Measurements from ENCODE around the gene KLF6. TPM values are rescaled to one million over a fixed set of nuclear protein-coding genes. Genes with fewer than 3 reads are reported as not detected.
A peak's percentile ranks its signal among the peaks of the same experiment; 100 is the strongest.

The KLF6 gene
- polyA plus RNA-seq, 1 donor from 2014 or later: 10.4 TPM

DNA sequence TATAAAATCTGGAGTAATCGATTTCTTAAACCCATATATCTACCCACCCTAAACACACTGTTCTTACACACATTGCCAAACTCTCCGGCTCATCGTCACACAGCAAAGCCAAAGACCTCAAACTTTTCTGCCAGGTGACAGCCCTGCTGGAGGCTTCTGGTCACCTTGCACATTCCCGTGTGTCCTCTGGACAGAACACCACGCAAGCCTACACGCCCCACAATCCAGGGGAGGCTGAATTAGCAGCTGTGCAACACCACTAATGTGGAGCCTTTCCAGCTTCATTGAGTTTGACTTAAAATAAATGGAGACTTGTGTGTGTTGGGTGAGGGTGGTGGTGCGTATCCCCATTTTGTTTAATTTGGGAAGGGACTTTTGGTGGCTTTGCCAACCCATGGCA is 38.4 kb downstream of the KLF6 start:
- no peaks in the 10 kb centered on the region for H3K79me2 ChIP-seq (replicated peaks; ENCODE audit: insufficient read depth, low read length)
- H3K27ac ChIP-seq (ENCODE audit: low read length): no peak overlapping the region
- H3F3A ChIP-seq (ENCODE audit: insufficient read depth, low read length, poor library complexity, severe bottlenecking): peaks cover 5% of the 10 kb centered on the region
- TF ChIP-seq POLR2AphosphoS5 (IDR thresholded peaks at IDR 0.05) (no peak), EZH2 (IDR thresholded peaks at IDR 0.05; ENCODE audit: borderline replicate concordance, insufficient read depth, low read length, poor library complexity, severe bottlenecking) (no peak), SMC3 (conservative IDR thresholded peaks at IDR 0.05; ENCODE audit: poor library complexity) (no peak), TAF1 (IDR thresholded peaks at IDR 0.05; ENCODE audit: low read depth) (no peak), MXI1 (conservative IDR thresholded peaks at IDR 0.05; ENCODE audit: poor library complexity, severe bottlenecking) (no peak), EP300 (conservative IDR thresholded peaks at IDR 0.05; ENCODE audit: poor library complexity, severe bottlenecking) (no peak), RAD21 (conservative IDR thresholded peaks at IDR 0.05) (no peak)
- TF ChIP-seq, protein P1, sequence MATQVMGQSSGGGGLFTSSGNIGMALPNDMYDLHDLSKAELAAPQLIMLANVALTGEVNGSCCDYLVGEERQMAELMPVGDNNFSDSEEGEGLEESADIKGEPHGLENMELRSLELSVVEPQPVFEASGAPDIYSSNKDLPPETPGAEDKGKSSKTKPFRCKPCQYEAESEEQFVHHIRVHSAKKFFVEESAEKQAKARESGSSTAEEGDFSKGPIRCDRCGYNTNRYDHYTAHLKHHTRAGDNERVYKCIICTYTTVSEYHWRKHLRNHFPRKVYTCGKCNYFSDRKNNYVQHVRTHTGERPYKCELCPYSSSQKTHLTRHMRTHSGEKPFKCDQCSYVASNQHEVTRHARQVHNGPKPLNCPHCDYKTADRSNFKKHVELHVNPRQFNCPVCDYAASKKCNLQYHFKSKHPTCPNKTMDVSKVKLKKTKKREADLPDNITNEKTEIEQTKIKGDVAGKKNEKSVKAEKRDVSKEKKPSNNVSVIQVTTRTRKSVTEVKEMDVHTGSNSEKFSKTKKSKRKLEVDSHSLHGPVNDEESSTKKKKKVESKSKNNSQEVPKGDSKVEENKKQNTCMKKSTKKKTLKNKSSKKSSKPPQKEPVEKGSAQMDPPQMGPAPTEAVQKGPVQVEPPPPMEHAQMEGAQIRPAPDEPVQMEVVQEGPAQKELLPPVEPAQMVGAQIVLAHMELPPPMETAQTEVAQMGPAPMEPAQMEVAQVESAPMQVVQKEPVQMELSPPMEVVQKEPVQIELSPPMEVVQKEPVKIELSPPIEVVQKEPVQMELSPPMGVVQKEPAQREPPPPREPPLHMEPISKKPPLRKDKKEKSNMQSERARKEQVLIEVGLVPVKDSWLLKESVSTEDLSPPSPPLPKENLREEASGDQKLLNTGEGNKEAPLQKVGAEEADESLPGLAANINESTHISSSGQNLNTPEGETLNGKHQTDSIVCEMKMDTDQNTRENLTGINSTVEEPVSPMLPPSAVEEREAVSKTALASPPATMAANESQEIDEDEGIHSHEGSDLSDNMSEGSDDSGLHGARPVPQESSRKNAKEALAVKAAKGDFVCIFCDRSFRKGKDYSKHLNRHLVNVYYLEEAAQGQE (IDR thresholded peaks at IDR 0.05; ENCODE audit: borderline replicate concordance): no peak
- TF ChIP-seq, protein P2, sequence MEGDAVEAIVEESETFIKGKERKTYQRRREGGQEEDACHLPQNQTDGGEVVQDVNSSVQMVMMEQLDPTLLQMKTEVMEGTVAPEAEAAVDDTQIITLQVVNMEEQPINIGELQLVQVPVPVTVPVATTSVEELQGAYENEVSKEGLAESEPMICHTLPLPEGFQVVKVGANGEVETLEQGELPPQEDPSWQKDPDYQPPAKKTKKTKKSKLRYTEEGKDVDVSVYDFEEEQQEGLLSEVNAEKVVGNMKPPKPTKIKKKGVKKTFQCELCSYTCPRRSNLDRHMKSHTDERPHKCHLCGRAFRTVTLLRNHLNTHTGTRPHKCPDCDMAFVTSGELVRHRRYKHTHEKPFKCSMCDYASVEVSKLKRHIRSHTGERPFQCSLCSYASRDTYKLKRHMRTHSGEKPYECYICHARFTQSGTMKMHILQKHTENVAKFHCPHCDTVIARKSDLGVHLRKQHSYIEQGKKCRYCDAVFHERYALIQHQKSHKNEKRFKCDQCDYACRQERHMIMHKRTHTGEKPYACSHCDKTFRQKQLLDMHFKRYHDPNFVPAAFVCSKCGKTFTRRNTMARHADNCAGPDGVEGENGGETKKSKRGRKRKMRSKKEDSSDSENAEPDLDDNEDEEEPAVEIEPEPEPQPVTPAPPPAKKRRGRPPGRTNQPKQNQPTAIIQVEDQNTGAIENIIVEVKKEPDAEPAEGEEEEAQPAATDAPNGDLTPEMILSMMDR (IDR thresholded peaks at IDR 0.05; ENCODE audit: poor library complexity, severe bottlenecking): no peak
- H3K36me3 ChIP-seq (ENCODE audit: insufficient read depth, low read length): no peaks in the 10 kb centered on the region
- H3K9me3 ChIP-seq (ENCODE audit: low read length): no peaks in the 10 kb centered on the region
- no peaks in the 10 kb centered on the region for H4K20me1 ChIP-seq (ENCODE audit: insufficient read depth)
- H3K9ac ChIP-seq (ENCODE audit: low read length): no peak overlapping the region
- H3K9me2 ChIP-seq (ENCODE audit: insufficient read depth, low read length): no peaks in the 10 kb centered on the region
- H3K4me3 ChIP-seq (ENCODE audit: low read length): no peak overlapping the region
- H3K4me2 ChIP-seq (ENCODE audit: low read length): no peak overlapping the region
- no peak overlapping the region for H2AFZ ChIP-seq (ENCODE audit: low read depth, low read length)
- H3K27me3 ChIP-seq (ENCODE audit: insufficient read depth, low read depth, low read length): no peaks in the 10 kb centered on the region

DNA sequence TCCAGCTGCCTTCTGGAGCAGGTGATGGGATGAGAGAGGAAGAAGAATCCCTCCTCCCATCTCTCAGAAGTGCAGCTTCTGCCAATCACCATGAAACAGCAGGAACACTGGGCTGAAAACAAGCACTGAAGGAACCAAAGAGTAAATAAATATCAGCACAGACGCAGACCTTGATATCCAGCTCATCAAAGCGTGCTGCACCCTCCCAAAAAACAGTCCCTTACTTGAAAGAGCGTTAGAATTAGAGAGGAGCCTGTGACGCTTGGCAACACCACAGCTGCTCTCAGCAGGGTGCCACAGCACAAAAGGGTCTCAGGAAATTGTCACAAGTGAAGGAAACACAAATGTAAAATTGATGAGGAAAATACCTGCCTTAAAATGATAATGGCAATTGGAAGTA is 39.5 kb downstream of the KLF6 start:
- no peak overlapping the region for H2AFZ ChIP-seq (ENCODE audit: low read depth, low read length)
- H3K36me3 ChIP-seq (ENCODE audit: insufficient read depth, low read length): no peaks in the 10 kb centered on the region
- TF ChIP-seq, protein P2 (IDR thresholded peaks at IDR 0.05; ENCODE audit: poor library complexity, severe bottlenecking): no peak
- peak; percentile 47 for TF ChIP-seq POLR2AphosphoS5 (IDR thresholded peaks at IDR 0.05)
- TF ChIP-seq EP300 (conservative IDR thresholded peaks at IDR 0.05; ENCODE audit: poor library complexity, severe bottlenecking): peak; percentile 46
- H3K9me2 ChIP-seq (ENCODE audit: insufficient read depth, low read length): no peaks in the 10 kb centered on the region
- H3K9me3 ChIP-seq (ENCODE audit: low read length): no peaks in the 10 kb centered on the region
- H3K4me3 ChIP-seq (ENCODE audit: low read length): peak overlapping the region; percentile 29
- H3K27ac ChIP-seq (ENCODE audit: low read length): peak overlapping the region; percentile 0
- H3F3A ChIP-seq (ENCODE audit: insufficient read depth, low read length, poor library complexity, severe bottlenecking): peaks cover 5% of the 10 kb centered on the region
- no peaks in the 10 kb centered on the region for H4K20me1 ChIP-seq (ENCODE audit: insufficient read depth)
- H3K79me2 ChIP-seq (replicated peaks; ENCODE audit: insufficient read depth, low read length): no peaks in the 10 kb centered on the region
- H3K4me2 ChIP-seq (ENCODE audit: low read length): no peak overlapping the region
- no peaks in the 10 kb centered on the region for H3K27me3 ChIP-seq (ENCODE audit: insufficient read depth, low read depth, low read length)
- no peak overlapping the region for H3K9ac ChIP-seq (ENCODE audit: low read length)

Data from neural cell (in vitro differentiated cells).